Liver (tissue), 3 donors: Measurements from ENCODE around the gene PLXNB1.

ENCODE experiments used
- CTCF ChIP-seq: fragments of 150-350 bp; IDR thresholded peaks from 2 replicates; pipeline ENCODE4 v1.5.1; 2017; ENCODE audit warnings: improper control_type of control experiment, low read depth, low read length; ENCODE audit not compliant: missing input control
- EGR1 ChIP-seq, 2 donors: IDR thresholded peaks; 2 replicates each; pipeline ENCODE4 v1.6.1; 2016 to 2018; ENCODE audit warnings: antibody characterized with exemption in 2 of 2, low read depth in 2 of 2
- GABPA ChIP-seq, 2 donors: IDR thresholded peaks in 1 of 2; conservative IDR thresholded peaks in 1 of 2; 2 replicates each; pipeline ENCODE4 v1.6.1; 2016; ENCODE audit warnings: antibody characterized with exemption in 2 of 2, mild to moderate bottlenecking in 1 of 2, moderate library complexity in 1 of 2
- MAX ChIP-seq: IDR thresholded peaks from 2 replicates; pipeline ENCODE4 v1.6.1; 2016; ENCODE audit warnings: antibody characterized with exemption
- NR2F2 ChIP-seq: IDR thresholded peaks from 2 replicates; pipeline ENCODE4 v1.6.1; 2016; ENCODE audit warnings: antibody characterized with exemption
- RXRA ChIP-seq, 2 donors: IDR thresholded peaks; 2 replicates each; pipeline ENCODE4 v1.6.1; 2017 to 2018; ENCODE audit warnings: antibody characterized with exemption in 2 of 2, mild to moderate bottlenecking in 1 of 2
- TAF1 ChIP-seq: conservative IDR thresholded peaks from 2 replicates; pipeline ENCODE4 v1.6.1; 2016; ENCODE audit warnings: antibody characterized with exemption, mild to moderate bottlenecking
- TF ChIP-seq, protein P1 (sequence below): IDR thresholded peaks from 2 replicates; pipeline ENCODE4 v1.6.1; 2016; ENCODE audit warnings: antibody characterized with exemption, mild to moderate bottlenecking
- TF ChIP-seq, protein P2 (sequence below): IDR thresholded peaks from 2 replicates; pipeline ENCODE4 v1.6.1; 2016; ENCODE audit warnings: antibody characterized with exemption
- donor health status: healthy.
- donor health status: healthy.

GRCh38 chr3:48475188-48475587 lies 45.3 kb upstream of the PLXNB1 start:
- TF ChIP-seq, protein P1, sequence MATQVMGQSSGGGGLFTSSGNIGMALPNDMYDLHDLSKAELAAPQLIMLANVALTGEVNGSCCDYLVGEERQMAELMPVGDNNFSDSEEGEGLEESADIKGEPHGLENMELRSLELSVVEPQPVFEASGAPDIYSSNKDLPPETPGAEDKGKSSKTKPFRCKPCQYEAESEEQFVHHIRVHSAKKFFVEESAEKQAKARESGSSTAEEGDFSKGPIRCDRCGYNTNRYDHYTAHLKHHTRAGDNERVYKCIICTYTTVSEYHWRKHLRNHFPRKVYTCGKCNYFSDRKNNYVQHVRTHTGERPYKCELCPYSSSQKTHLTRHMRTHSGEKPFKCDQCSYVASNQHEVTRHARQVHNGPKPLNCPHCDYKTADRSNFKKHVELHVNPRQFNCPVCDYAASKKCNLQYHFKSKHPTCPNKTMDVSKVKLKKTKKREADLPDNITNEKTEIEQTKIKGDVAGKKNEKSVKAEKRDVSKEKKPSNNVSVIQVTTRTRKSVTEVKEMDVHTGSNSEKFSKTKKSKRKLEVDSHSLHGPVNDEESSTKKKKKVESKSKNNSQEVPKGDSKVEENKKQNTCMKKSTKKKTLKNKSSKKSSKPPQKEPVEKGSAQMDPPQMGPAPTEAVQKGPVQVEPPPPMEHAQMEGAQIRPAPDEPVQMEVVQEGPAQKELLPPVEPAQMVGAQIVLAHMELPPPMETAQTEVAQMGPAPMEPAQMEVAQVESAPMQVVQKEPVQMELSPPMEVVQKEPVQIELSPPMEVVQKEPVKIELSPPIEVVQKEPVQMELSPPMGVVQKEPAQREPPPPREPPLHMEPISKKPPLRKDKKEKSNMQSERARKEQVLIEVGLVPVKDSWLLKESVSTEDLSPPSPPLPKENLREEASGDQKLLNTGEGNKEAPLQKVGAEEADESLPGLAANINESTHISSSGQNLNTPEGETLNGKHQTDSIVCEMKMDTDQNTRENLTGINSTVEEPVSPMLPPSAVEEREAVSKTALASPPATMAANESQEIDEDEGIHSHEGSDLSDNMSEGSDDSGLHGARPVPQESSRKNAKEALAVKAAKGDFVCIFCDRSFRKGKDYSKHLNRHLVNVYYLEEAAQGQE = no peak
- TF ChIP-seq EGR1 (IDR thresholded peaks at IDR 0.05; ENCODE audit: low read depth in 2 of 2) (no peak), TAF1 (no peak), GABPA (IDR thresholded peaks at IDR 0.05 in 1 of 2, conservative IDR thresholded peaks at IDR 0.05 in 1 of 2) (no peak), NR2F2 (no peak), CTCF (no peak), MAX (no peak), RXRA (IDR thresholded peaks at IDR 0.05) (no peak)
- TF ChIP-seq, protein P2, sequence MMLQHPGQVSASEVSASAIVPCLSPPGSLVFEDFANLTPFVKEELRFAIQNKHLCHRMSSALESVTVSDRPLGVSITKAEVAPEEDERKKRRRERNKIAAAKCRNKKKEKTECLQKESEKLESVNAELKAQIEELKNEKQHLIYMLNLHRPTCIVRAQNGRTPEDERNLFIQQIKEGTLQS = no peak
